Measurements from ENCODE around the gene SSH2.
"Not testable (repeated sequence)": the region's sequence is repeated elsewhere in the genome, so short reads cannot be mapped to it uniquely, and the experiment has no call there.

SSH2 gene

GRCh38 chr17:29905086-29905878, 24.7 kb downstream of the SSH2 start:
- no peak overlapping the region for H3K4me3 ChIP-seq (ENCODE audit: low read depth, low read length)
- H3K27me3 ChIP-seq (ENCODE audit: control insufficient read depth, insufficient read depth, low read length): no peaks in the 10 kb centered on the region
- no peak overlapping the region for H3K27ac ChIP-seq (ENCODE audit: low read depth, low read length)
- no peaks in the 10 kb centered on the region for H3K36me3 ChIP-seq (ENCODE audit: control insufficient read depth, insufficient read depth, low read length)
- H3K4me1 ChIP-seq (ENCODE audit: control insufficient read depth, insufficient read depth, low read length): no peaks in the 10 kb centered on the region
- no peak overlapping the region for H3K9ac ChIP-seq (ENCODE audit: low read depth, low read length)
- 0 out of 2 replicates have a peak, but pooled peaks cover 7% of the 10 kb centered on the region for H3K9me3 ChIP-seq (ENCODE audit: control insufficient read depth, insufficient read depth, low read length)

- Histone ChIP-seq H3K27ac (ENCODE audit: low read depth, low read length) (no peak overlapping the region), H3K9me3 (ENCODE audit: control insufficient read depth, insufficient read depth, low read length) (0 out of 2 replicates have a peak, but pooled peaks cover 7% of the 10 kb centered on the region), H3K36me3 (ENCODE audit: control insufficient read depth, insufficient read depth, low read length) (no peaks in the 10 kb centered on the region), H3K27me3 (ENCODE audit: control insufficient read depth, insufficient read depth, low read length) (no peaks in the 10 kb centered on the region), H3K4me3 (ENCODE audit: low read depth, low read length) (no peak overlapping the region), H3K9ac (ENCODE audit: low read depth, low read length) (no peak overlapping the region), H3K4me1 (ENCODE audit: control insufficient read depth, insufficient read depth, low read length) (no peaks in the 10 kb centered on the region)
Measured at GRCh38 chr17:29903471-29903870, 26.6 kb downstream of the SSH2 start.

- H3K36me3 ChIP-seq (ENCODE audit: control insufficient read depth, insufficient read depth, low read length); H3K27ac ChIP-seq (ENCODE audit: low read depth, low read length); H3K27me3 ChIP-seq (ENCODE audit: control insufficient read depth, insufficient read depth, low read length); H3K9ac ChIP-seq (ENCODE audit: low read depth, low read length); H3K4me3 ChIP-seq (ENCODE audit: low read depth, low read length); H3K4me1 ChIP-seq (ENCODE audit: control insufficient read depth, insufficient read depth, low read length); H3K9me3 ChIP-seq (ENCODE audit: control insufficient read depth, insufficient read depth, low read length): not testable (repeated sequence)
Measured at GRCh38 chr17:29897136-29897535, 32.9 kb downstream of the SSH2 start.

GRCh38 chr17:29892201-29892600, 37.8 kb downstream of the SSH2 start:
- Histone ChIP-seq H3K27ac (ENCODE audit: low read depth, low read length) (no peak overlapping the region), H3K36me3 (ENCODE audit: control insufficient read depth, insufficient read depth, low read length) (no peaks in the 10 kb centered on the region), H3K9me3 (ENCODE audit: control insufficient read depth, insufficient read depth, low read length) (no peaks in the 10 kb centered on the region), H3K27me3 (ENCODE audit: control insufficient read depth, insufficient read depth, low read length) (no peaks in the 10 kb centered on the region), H3K4me3 (ENCODE audit: low read depth, low read length) (no peak overlapping the region), H3K9ac (ENCODE audit: low read depth, low read length) (no peak overlapping the region), H3K4me1 (ENCODE audit: control insufficient read depth, insufficient read depth, low read length) (no peaks in the 10 kb centered on the region)

GRCh38 chr17:29891131-29891530, 38.9 kb downstream of the SSH2 start:
- Histone ChIP-seq H3K4me1 (ENCODE audit: control insufficient read depth, insufficient read depth, low read length) (no peaks in the 10 kb centered on the region), H3K9ac (ENCODE audit: low read depth, low read length) (no peak overlapping the region), H3K9me3 (ENCODE audit: control insufficient read depth, insufficient read depth, low read length) (no peaks in the 10 kb centered on the region), H3K27ac (ENCODE audit: low read depth, low read length) (no peak overlapping the region), H3K4me3 (ENCODE audit: low read depth, low read length) (no peak overlapping the region), H3K36me3 (ENCODE audit: control insufficient read depth, insufficient read depth, low read length) (no peaks in the 10 kb centered on the region), H3K27me3 (ENCODE audit: control insufficient read depth, insufficient read depth, low read length) (no peaks in the 10 kb centered on the region)

GRCh38 chr17:29885031-29885640, 44.9 kb downstream of the SSH2 start:
- Histone ChIP-seq H3K27ac (ENCODE audit: low read depth, low read length) (no peak overlapping the region), H3K4me1 (ENCODE audit: control insufficient read depth, insufficient read depth, low read length) (no peaks in the 10 kb centered on the region)

GRCh38 chr17:29883497-29883896, 46.5 kb downstream of the SSH2 start:
- Histone ChIP-seq H3K4me3 (ENCODE audit: low read depth, low read length) (no peak overlapping the region), H3K4me1 (ENCODE audit: control insufficient read depth, insufficient read depth, low read length) (no peaks in the 10 kb centered on the region), H3K9ac (ENCODE audit: low read depth, low read length) (no peak overlapping the region), H3K36me3 (ENCODE audit: control insufficient read depth, insufficient read depth, low read length) (no peaks in the 10 kb centered on the region), H3K27ac (ENCODE audit: low read depth, low read length) (no peak overlapping the region), H3K27me3 (ENCODE audit: control insufficient read depth, insufficient read depth, low read length) (no peaks in the 10 kb centered on the region), H3K9me3 (ENCODE audit: control insufficient read depth, insufficient read depth, low read length) (no peaks in the 10 kb centered on the region)

More at GRCh38 chr17:29885031-29885640, 44.9 kb downstream of the SSH2 start:
- H3K9me3 ChIP-seq (ENCODE audit: control insufficient read depth, insufficient read depth, low read length): no peaks in the 10 kb centered on the region
- no peaks in the 10 kb centered on the region for H3K27me3 ChIP-seq (ENCODE audit: control insufficient read depth, insufficient read depth, low read length)
- no peak overlapping the region for H3K9ac ChIP-seq (ENCODE audit: low read depth, low read length)
- no peak overlapping the region for H3K4me3 ChIP-seq (ENCODE audit: low read depth, low read length)
- H3K36me3 ChIP-seq (ENCODE audit: control insufficient read depth, insufficient read depth, low read length): no peaks in the 10 kb centered on the region

GRCh38 chr17:29881256-29881655, 48.8 kb downstream of the SSH2 start:
- Histone ChIP-seq H3K9ac (ENCODE audit: low read depth, low read length) (no peak overlapping the region), H3K4me3 (ENCODE audit: low read depth, low read length) (no peak overlapping the region), H3K4me1 (ENCODE audit: control insufficient read depth, insufficient read depth, low read length) (no peaks in the 10 kb centered on the region), H3K27ac (ENCODE audit: low read depth, low read length) (no peak overlapping the region), H3K36me3 (ENCODE audit: control insufficient read depth, insufficient read depth, low read length) (no peaks in the 10 kb centered on the region), H3K27me3 (ENCODE audit: control insufficient read depth, insufficient read depth, low read length) (no peaks in the 10 kb centered on the region), H3K9me3 (ENCODE audit: control insufficient read depth, insufficient read depth, low read length) (no peaks in the 10 kb centered on the region)

DNA sequence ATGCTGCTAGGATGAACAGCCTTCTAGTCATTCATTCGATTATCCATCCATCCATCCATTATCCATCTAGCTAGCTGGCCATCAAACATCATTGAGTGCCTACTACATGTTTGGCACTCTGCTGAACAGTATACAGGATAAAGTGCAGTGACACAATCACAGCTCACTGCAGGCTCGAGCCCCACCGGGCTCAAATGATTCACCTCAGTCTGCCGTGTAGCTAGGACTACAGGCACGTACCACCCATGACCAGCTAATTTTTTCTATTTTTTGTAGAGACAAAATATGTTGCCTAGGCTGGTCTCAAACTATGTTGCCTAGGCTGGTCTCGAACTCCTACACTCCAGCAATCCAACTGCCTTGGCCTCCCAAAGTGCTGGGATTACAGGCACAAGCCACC, 50.0 kb downstream of the SSH2 start:
- no peak overlapping the region for H3K4me3 ChIP-seq (ENCODE audit: low read depth, low read length)
- no peaks in the 10 kb centered on the region for H3K9me3 ChIP-seq (ENCODE audit: control insufficient read depth, insufficient read depth, low read length)
- no peaks in the 10 kb centered on the region for H3K27me3 ChIP-seq (ENCODE audit: control insufficient read depth, insufficient read depth, low read length)
- no peak overlapping the region for H3K27ac ChIP-seq (ENCODE audit: low read depth, low read length)
- H3K4me1 ChIP-seq (ENCODE audit: control insufficient read depth, insufficient read depth, low read length): no peaks in the 10 kb centered on the region
- no peak overlapping the region for H3K9ac ChIP-seq (ENCODE audit: low read depth, low read length)
- H3K36me3 ChIP-seq (ENCODE audit: control insufficient read depth, insufficient read depth, low read length): no peaks in the 10 kb centered on the region

DNA sequence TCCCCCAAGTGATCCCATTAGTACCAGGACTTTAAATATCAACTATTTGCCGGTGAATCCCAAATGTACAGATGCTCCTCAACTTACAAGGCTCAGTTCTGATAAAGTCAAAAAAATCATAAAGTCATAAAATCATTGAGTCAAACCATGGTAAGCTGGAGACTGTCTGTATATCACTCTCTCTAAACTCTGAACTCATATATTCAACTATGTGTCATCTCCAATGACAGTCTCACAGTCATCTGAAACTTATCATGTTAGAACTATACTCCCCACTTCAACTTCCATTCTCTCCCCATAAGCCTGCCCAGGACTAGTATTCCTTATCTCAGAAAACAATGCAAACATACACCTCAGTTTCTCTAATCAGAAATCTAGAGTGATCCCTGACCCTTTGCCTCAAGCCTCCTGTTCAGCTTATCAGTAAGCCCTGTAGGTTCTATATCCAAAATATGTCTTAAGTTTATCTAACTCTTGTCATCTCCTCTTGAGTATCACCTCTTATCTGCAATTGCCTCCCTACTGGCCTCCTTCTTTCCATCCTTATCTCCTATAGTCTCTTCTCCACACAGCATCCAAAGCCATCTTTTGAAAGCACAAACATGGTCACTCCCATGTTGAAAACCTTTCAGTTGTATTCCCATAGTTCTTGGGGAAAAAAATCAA, 55.0 kb downstream of the SSH2 start:
- no peak overlapping the region for H3K27ac ChIP-seq (ENCODE audit: low read depth, low read length)
- H3K9ac ChIP-seq (ENCODE audit: low read depth, low read length): no peak overlapping the region
- H3K4me1 ChIP-seq (ENCODE audit: control insufficient read depth, insufficient read depth, low read length): no peaks in the 10 kb centered on the region
- H3K27me3 ChIP-seq (ENCODE audit: control insufficient read depth, insufficient read depth, low read length): no peaks in the 10 kb centered on the region
- H3K9me3 ChIP-seq (ENCODE audit: control insufficient read depth, insufficient read depth, low read length): no peaks in the 10 kb centered on the region
- H3K4me3 ChIP-seq (ENCODE audit: low read depth, low read length): no peak overlapping the region
- no peaks in the 10 kb centered on the region for H3K36me3 ChIP-seq (ENCODE audit: control insufficient read depth, insufficient read depth, low read length)

DNA sequence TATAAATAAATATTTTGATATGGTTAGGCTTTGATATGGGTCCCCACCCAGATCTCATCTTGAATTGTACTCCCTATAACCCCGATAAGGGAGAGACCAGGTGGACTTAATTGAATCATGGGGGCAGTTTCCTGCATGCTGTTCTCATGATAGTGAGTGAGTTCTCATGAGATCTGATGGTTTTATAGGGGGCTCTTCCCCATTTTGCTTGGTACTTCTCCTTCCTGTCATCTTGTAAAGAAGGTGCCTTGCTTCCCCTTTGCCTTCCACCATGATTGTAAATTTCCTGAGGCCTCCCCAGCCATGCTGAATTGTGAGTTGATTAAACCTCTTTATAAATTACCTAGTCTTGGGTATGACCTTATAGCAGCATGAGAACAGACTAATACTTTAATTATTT, 55.7 kb downstream of the SSH2 start:
- not testable (repeated sequence) for H3K27ac ChIP-seq (ENCODE audit: low read depth, low read length); H3K9ac ChIP-seq (ENCODE audit: low read depth, low read length); H3K27me3 ChIP-seq (ENCODE audit: control insufficient read depth, insufficient read depth, low read length); H3K4me3 ChIP-seq (ENCODE audit: low read depth, low read length); H3K9me3 ChIP-seq (ENCODE audit: control insufficient read depth, insufficient read depth, low read length); H3K36me3 ChIP-seq (ENCODE audit: control insufficient read depth, insufficient read depth, low read length); H3K4me1 ChIP-seq (ENCODE audit: control insufficient read depth, insufficient read depth, low read length)
